DMS 273 treated with DMSO at 0.1 percent for 48 hours (cell line): Measurements from ENCODE around the gene SLC12A5.
"Not testable (repeated sequence)": the region's sequence is repeated elsewhere in the genome, so short reads cannot be mapped to it uniquely, and the experiment has no call there.

Experiments
- DNase-seq: peaks from one replicate; lab custom pipeline; 2025; lab: John Stamatoyannopoulos, UW

Gene SLC12A5

GRCh38 chr20:46083101-46083500 is 54.1 kb downstream of the SLC12A5 start:
- DNase-seq: no peak

DNA sequence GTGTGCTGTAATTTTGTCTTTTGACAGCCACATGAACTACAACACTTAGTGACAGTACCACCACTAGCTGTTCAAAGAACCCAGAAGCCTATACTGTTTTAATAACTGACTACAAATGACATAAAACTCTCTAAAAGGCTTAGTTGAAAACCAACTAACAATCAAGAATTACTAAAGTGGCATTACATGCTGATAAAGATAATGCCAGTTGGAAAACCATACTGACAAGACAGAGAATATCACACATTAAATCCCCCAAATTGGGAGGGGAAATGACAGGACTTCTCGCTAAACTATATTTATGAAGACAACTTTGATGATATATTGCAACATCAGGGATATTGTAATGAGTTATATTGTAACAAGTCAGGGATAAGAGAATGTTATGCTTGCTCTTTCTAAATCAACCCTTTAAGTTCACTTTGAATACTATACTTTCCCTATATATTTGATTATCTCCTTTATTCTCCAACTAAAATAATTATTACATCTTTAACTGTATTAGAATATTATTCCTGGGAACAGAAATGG is 54.6 kb downstream of the SLC12A5 start:
- DNase-seq: no peak

DNA sequence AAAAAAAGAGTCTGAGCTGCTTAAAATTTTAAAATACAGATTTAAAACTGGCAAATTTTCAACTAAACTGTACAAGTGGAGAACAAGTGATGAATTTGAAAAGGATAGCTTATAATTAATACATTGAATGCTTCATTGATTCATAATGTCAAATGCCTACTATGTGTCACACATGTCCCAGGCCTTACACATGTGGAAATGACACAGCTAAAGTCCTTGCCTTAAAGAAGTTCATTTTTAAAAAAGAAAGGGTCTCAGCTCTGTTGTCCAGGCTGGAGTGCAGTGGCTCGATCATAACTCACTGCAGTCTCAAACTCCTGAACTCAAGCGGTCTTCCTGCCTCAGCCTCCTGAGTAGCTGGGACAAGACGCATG is 55.8 kb downstream of the SLC12A5 start:
- no peak for DNase-seq

DNA sequence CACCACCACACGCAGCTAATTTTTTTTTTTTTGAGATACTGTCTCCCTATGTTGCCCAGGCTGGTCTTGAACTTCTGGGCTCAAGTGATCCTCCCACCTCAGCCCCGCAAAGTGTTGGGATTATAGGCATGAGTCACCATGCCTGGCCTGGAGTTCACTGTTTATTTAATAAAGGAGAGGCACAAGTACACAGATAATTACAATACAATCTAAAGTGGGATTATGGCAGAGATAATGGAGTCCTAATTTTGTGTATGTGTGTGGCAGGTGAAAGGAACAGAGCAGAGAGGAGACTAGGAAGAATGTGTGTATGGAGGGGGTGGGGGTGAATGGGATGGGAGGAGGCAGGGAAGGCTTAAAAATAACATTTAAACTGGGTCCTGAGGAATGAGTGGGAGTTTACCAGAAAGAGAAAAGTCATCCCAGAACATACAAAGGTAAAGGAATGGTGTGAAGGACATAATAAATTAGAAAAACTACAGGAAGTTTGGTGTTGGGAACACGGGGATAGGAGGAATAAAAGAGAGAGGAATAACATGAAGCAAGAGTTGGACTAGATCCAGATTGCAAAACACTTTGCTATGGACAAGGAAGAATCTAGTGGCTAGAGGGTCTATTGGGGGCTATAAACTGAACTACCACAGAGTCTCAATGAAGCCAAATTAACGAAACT is 56.3 kb downstream of the SLC12A5 start:
- no peak for DNase-seq

GRCh38 chr20:46087161-46087560 is 58.1 kb downstream of the SLC12A5 start:
- DNase-seq: no peak

GRCh38 chr20:46088409-46089166 is 59.6 kb downstream of the SLC12A5 start:
- DNase-seq: no peak

- no peak for DNase-seq
These were observed 60.1 kb downstream of the SLC12A5 start for GRCh38 chr20:46089167-46089416.

- peak; percentile 88 for DNase-seq
These were observed 60.7 kb downstream of the SLC12A5 start, which contains the start of gene NCOA5 for GRCh38 chr20:46089417-46090388. Gene NCOA5, minus strand, starts transcription at chr20:46089962. Its CDS starts 10,538 bp downstream, at chr20:46079424.

- not testable (repeated sequence) for DNase-seq
These were observed 62.9 kb downstream of the SLC12A5 start for GRCh38 chr20:46091622-46092535.

DNA sequence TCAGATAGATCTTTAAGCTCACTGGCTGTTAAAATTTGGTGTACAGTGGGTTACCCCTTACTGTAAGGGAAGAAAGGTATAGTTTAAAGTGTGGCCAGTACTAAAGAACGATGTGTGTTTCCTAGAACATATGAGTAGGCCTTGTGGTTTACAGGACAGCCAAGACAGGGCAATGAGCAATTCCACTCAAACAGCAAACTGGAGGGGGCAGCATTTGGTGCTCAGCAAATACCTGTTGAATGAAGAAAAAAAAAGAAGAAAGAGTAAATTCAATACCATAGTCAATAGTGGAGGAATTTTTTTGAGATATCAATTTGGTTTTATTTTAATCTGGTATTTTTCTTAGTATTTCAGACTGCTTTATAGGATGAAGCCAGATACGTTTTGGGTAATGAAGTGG is 64.5 kb downstream of the SLC12A5 start:
- DNase-seq: no peak

GRCh38 chr20:46099491-46100287 is 70.7 kb downstream of the SLC12A5 start:
- DNase-seq: no peak

GRCh38 chr20:46100444-46100843 is 71.4 kb downstream of the SLC12A5 start:
- not testable (repeated sequence) for DNase-seq

GRCh38 chr20:46100988-46101387 is 72.0 kb downstream of the SLC12A5 start:
- no peak for DNase-seq

DNA sequence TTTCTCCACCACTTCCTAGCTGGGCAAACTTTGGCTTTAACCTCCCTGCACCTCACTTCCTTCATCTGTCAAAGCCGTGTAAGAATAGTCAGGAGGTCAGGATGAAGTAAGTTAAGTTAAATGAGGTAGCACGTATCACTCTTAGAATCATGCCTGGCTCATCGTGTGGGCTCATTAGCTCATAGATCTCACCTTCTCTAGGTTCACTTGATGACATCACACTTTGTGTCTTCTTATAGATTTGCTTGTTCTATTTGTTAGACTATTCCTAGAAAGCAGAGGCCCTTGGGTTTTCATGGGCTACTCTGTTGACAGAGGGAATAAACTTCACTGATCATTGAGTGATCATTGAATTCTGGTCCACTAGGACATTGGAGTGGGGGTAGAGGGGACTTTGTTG is 72.9 kb downstream of the SLC12A5 start:
- DNase-seq: no peak

DNA sequence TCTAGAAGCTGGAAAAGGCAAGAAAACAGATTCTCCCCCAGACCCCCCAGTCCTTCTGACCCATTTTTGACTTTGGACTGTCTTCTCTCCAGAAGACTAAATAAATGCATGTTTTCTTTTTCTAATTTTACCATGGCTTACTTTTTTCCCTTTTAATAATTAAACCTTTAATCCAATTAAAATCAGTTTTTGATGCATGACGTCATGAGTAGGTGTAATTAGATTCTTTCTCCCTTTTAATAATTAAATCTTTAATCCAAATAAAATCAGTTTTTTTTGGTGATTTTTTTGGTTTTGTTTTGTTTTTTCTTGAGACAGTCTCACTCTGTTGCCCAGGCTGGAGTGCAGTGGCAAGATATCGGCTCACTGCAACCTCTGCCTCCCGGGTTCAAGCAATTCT is 73.9 kb downstream of the SLC12A5 start:
- DNase-seq: no peak

DNA sequence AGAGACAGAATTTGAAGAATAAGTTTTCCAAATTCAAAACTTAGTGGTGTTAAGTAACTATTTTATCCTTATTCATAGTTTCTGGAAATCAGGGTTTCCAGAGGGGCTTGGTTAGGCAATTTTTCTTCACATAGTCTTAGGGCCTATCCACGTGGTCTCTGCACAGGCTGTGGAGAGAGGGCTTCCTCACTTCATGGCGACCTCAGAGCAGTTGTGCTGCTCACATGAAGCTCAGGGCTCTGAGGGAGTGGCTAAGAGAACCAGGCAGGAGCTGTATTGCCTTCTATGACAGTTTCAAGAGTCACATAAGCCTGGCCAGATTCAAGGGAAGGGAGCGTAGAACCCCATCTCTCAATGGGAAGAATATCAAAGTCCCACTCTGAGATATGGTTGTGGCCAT is 75.2 kb downstream of the SLC12A5 start:
- DNase-seq: no peak

DNA sequence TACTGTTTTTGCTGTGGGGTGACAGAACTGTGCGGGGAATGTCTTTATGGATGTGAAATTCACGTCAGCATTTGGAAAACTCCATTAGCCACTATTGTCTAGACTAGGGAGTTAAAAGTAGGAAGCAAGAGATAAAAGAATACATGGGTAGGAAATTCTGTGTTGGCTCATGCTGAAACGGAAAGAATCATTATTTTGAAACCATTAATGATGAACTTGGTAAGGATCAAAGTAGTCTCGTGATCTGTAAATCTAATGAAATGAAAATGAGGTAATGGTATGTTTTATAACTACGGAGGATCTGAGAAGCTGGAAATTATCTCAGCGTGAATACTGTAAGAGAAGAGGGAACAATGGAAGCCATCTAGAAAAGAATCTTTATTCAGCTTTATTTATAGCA is 78.0 kb downstream of the SLC12A5 start:
- DNase-seq: no peak

- DNase-seq: no peak
These were observed 79.4 kb downstream of the SLC12A5 start for GRCh38 chr20:46108435-46108841.

DNA sequence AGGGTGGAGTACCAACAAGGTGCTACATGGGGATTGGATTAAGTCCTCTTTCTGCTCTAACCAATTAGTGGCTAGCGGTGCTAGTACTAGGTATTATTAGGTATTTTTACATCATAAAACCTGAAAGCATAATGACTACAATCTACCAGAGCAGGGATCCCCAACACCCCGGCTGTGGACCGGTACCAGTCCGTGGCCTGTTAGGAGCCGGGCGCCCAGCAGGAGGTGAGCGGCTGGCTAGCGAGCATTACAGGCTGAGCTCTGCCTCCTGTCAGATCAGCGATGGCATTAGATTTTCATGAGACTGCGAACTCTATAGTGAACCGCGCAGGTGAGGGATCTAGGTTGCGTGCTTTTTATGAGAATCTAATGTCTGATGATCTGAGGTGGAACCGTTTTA is 80.0 kb downstream of the SLC12A5 start:
- no peak for DNase-seq
